GM18498 (cell line): ENCODE measurements around the gene ABLIM2.
"Not testable (repeated sequence)": the region's sequence is repeated elsewhere in the genome, so short reads cannot be mapped to it uniquely, and the experiment has no call there.

Experiments
- ATAC-seq: cut with Tn5 transposase; IDR thresholded peaks from one replicate; pipeline ENCODE4 v1.9.1; 2021; ENCODE audit warnings: mild to moderate bottlenecking, moderate library complexity; ENCODE audit not compliant: unreplicated experiment

The ABLIM2 gene

GRCh38 chr4:8142556-8142955 is 16.1 kb downstream of the ABLIM2 start:
- ATAC-seq: no peak

- no peak for ATAC-seq
Observed at GRCh38 chr4:8141935-8142334, 16.7 kb downstream of the ABLIM2 start.

- no peak for ATAC-seq
Observed at GRCh38 chr4:8140915-8141314, 17.7 kb downstream of the ABLIM2 start.

DNA sequence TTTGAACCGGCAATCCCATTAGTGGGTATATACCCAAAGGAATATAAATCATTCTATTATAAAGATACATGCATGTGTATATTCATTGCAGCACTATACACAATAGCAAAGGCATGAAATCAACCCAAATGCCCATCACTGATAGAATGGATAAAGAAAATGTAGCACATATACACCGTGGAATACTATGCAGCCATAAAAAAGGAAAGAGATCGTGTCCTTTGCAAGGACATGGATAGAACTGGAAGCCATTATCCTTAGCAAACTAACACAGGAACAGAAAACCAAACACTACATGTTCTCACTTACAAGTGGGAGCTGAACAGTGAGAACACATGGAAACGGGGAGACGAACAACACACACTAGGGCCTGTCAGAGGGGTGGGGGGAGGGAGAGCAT is 18.9 kb downstream of the ABLIM2 start:
- not testable (repeated sequence) for ATAC-seq

- no peak for ATAC-seq
Observed at GRCh38 chr4:8136972-8137710, 21.5 kb downstream of the ABLIM2 start.

DNA sequence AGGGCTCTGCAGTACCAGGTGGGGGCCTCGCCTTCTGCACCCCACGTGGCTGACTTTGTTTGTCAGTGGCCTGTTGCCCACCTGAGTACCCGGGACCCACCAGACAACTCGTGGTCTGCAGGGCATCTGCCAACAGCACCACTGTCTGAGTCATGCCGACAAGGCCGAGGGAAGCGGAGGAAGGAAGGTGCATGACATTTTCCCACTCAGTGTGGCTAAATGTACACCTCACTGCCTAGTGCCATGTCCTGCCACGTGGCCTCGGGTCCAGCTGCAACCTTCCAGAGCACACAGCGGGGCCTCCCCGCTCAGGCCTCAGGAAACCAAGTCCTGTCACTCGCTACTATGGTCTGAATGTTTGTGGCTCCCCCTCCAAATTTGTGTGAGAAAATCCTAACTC is 22.1 kb downstream of the ABLIM2 start:
- no peak for ATAC-seq

GRCh38 chr4:8135666-8136065 is 22.9 kb downstream of the ABLIM2 start:
- ATAC-seq: no peak

- ATAC-seq: no peak
Observed at GRCh38 chr4:8133897-8134563, 24.6 kb downstream of the ABLIM2 start.

DNA sequence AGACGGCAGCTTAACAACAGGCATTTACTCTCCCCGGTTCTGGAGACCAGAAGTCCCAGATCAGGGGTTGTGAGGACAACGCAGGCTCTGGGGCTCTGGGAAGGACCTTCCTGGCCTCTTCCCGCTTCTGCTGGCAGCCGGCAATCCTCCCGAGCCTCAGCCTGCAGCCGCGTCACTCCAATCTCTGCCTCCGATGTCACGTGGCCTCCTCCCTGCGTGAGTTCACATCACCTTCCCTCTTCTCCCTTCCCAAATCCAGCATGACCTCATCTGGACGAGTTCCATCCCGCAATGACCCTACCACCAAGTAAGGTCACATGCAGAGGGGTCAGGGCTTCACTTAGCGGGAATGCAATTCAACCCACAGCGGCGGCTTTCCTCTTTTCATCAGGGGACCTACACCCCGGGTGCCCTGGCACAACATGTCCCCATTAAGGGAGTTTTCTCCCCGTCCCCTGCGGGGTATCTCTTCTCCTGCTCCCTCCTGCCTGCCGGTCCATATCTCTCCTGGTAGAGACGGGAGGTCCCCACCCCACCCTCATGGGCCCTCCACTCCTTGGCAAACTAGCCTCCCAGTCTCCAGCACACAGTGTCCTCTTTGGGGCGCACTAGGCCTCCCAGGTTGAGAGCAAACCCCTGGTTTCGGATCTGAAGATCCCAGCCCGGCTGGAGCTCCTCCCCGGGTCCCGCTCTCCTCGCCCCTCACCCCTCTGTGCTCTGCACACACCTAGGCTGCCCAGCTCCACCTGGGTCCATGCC is 25.5 kb downstream of the ABLIM2 start:
- ATAC-seq: no peak

GRCh38 chr4:8132400-8132799 is 26.2 kb downstream of the ABLIM2 start:
- ATAC-seq: no peak

- no peak for ATAC-seq
Observed at GRCh38 chr4:8131826-8132225, 26.8 kb downstream of the ABLIM2 start.

- no peak for ATAC-seq
Observed at GRCh38 chr4:8131210-8131609, 27.4 kb downstream of the ABLIM2 start.

DNA sequence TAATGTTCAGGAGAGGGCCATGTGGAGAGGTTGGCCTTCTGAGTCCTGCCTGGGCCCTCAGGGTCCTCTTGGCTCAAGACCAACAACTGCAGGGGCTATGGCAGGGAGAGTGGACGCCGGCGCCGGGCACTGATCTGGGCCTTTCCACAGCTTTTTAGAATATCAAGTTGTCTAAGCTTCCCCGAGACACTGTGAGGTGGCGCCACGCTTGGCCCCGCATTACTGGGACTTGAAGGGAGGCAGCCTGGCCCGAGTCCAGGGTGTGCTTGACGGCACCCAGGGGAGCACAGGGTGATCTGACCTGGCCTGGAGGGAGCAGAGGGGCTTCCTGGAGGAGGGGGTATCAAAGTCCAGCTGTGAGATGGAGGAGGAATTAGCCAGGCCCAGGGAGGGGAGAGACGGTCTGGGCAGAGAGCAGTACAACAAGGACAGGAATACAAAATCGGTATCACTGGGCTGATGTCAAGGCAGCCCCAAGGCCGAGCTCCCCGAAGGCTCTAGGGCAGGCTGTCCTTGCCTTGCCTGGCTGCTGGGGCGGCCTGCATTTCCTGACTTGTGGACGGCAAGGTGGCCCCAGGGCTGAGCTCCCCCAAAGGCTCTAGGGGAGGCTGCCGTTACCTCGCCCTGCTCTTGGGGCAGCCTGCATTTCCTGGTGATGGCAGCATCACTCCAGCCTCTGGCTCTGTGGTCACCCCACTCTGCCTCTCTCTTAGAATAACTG is 28.1 kb downstream of the ABLIM2 start:
- no peak for ATAC-seq

DNA sequence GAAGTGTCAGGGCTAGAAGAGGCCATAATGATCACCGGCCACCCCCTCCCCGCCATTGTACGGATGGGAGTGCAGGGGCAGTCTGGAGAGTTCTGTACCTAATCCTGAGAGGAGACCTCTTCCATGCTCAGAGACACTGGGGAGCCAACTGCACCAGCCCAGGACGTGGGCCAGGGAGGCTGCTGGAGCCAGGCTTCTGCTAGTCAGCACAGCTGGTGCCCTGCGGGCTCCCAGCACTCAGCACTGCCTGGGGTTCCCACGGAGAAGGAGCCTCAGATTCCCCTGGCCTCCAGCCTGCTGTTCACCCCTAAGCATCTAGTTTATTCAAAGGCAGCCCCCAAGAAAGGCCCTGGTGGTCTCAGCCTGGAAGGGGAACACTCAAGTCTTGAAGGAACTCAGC is 28.8 kb downstream of the ABLIM2 start:
- no peak for ATAC-seq

GRCh38 chr4:8129136-8129535 is 29.5 kb downstream of the ABLIM2 start:
- no peak for ATAC-seq

GRCh38 chr4:8128100-8128856 is 30.3 kb downstream of the ABLIM2 start:
- no peak for ATAC-seq

DNA sequence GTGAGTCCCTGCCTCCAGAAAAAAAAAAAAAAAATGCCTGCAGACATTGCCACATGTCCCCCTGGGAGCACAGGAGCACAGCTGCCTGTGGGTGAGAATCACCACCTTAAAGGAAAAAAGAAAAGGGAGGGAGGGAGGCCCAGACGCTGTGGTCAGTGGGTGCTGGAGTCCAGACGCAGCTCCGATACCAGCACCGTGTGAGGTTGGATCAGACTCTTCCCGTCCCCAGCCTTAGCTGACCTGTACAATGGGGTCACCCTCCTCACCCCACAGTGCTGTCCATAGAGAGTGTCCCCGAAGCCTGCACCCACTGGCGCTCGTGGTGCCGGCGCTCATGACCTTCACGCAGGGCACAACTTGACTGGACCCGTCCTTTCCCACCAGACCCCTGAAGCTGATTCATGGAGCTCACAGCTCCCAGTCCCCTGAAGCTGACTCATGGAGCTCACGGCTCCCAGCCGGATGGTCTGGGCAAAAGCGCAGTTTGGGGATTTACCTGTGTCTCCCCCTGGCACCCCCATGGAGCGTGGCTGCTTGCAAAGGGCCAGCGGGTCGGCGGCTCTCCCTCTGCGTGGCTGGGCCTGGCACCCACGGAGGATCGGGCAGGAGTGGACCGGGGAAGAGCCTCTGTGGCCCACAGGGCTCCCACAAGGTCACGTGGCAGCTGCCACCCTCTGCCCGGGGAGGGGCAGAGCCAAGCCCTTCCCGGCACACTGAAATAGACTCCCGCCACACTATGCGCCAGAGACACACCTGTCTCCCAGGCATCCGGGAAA is 31.4 kb downstream of the ABLIM2 start:
- no peak for ATAC-seq

DNA sequence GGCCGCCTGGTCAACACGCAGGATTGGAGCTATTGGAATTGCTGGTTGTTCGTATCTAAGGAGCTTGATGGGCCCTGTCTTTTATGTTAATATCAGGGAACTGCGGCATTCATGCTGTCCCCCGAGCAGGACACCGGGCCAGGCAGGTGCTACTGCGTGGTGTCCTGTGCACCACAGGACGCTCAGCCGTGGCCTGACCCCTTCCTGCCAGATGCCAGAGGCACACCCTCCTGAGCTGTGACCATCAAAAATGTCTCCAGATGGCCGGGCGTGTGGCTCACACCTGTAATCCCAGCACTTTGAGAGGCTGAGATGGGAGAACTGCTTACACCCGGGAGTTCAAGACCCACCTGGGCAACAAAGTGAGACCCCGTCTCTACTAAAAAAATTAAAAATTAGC is 32.1 kb downstream of the ABLIM2 start:
- ATAC-seq: no peak

GRCh38 chr4:8125526-8126056 is 33.0 kb downstream of the ABLIM2 start:
- ATAC-seq: no peak

GRCh38 chr4:8123870-8124269 is 34.7 kb downstream of the ABLIM2 start:
- ATAC-seq: no peak
